SKM-1 treated with dmso at 0.1 percent for 144 hours (cell line): Measurements from ENCODE around the gene SLC17A9.

Experiments
- DNase-seq: peaks from one replicate; lab custom pipeline; 2025; ENCODE audit not compliant: unreplicated experiment; lab: John Stamatoyannopoulos, UW

Gene SLC17A9

GRCh38 chr20:62952373-62952967, at the start of gene SLC17A9:
Gene SLC17A9, plus strand, starts transcription at chr20:62952709. Its CDS starts 122 bp downstream, at chr20:62952831.
- DNase-seq: peak; percentile 53

- DNase-seq: no peak
Measured at GRCh38 chr20:62902926-62903615, 49.4 kb upstream of the SLC17A9 start.

- DNase-seq: no peak
Measured at GRCh38 chr20:62905536-62906117, 46.9 kb upstream of the SLC17A9 start.

- DNase-seq: no peak
Measured at GRCh38 chr20:62906209-62906608, 46.3 kb upstream of the SLC17A9 start.

GRCh38 chr20:62906647-62907375, 45.7 kb upstream of the SLC17A9 start:
- DNase-seq: no peak

- DNase-seq: no peak
Measured at GRCh38 chr20:62907384-62908317, 44.9 kb upstream of the SLC17A9 start.

GRCh38 chr20:62908971-62909791, 43.3 kb upstream of the SLC17A9 start:
- DNase-seq: no peak

- DNase-seq: no peak
Measured at GRCh38 chr20:62910217-62910766, 42.2 kb upstream of the SLC17A9 start.

- no peak for DNase-seq
Measured at GRCh38 chr20:62910777-62911497, 41.6 kb upstream of the SLC17A9 start.

- no peak for DNase-seq
Measured at GRCh38 chr20:62911701-62912280, 40.7 kb upstream of the SLC17A9 start.

GRCh38 chr20:62913043-62913630, 39.4 kb upstream of the SLC17A9 start:
- no peak for DNase-seq

- DNase-seq: no peak
Measured at GRCh38 chr20:62914436-62914835, 38.1 kb upstream of the SLC17A9 start.

GRCh38 chr20:62914970-62915457, 37.5 kb upstream of the SLC17A9 start:
- DNase-seq: no peak

GRCh38 chr20:62916703-62917476, 35.6 kb upstream of the SLC17A9 start:
- no peak for DNase-seq

GRCh38 chr20:62917720-62918119, 34.8 kb upstream of the SLC17A9 start:
- DNase-seq: no peak

GRCh38 chr20:62918147-62918546, 34.4 kb upstream of the SLC17A9 start:
- no peak for DNase-seq

- DNase-seq: no peak
Measured at GRCh38 chr20:62918831-62919230, 33.7 kb upstream of the SLC17A9 start.
